Vagina (tissue), 2 donors: ENCODE results near the gene NEMF.

Experiments
- POLR2A ChIP-seq, 2 donors: fragments of 450-650 bp; IDR thresholded peaks; one replicate each; pipeline ENCODE4 v1.6.1; 2017; ENCODE audit warnings: antibody characterized with exemption in 2 of 2, mild to moderate bottlenecking in 2 of 2, moderate library complexity in 2 of 2
- POLR2AphosphoS5 ChIP-seq, 2 donors: sonication (generic); formaldehyde crosslinking; IDR thresholded peaks; one replicate each; pipeline ENCODE4 v1.9.0; 2017; ENCODE audit warnings: antibody characterized with exemption in 2 of 2, mild to moderate bottlenecking in 2 of 2, low read depth in 1 of 2; ENCODE audit not compliant: insufficient read depth in 1 of 2
- TF ChIP-seq, protein P1 (sequence below), 3 experiments: fragments of 450-650 bp in 2 of 3; fragments of 200-600 bp in 1 of 3; sonication (generic) in 1 of 3; IDR thresholded peaks; one replicate each; pipeline ENCODE4 v1.5.1; 2017 to 2019; ENCODE audit warnings: antibody characterized with exemption in 3 of 3, mild to moderate bottlenecking in 2 of 3, moderate library complexity in 2 of 3

GRCh38 chr14:49733836-49734235 lies 118.8 kb downstream of the NEMF start:
- TF ChIP-seq POLR2A (IDR thresholded peaks at IDR 0.05), result no peak
- TF ChIP-seq, protein P1, sequence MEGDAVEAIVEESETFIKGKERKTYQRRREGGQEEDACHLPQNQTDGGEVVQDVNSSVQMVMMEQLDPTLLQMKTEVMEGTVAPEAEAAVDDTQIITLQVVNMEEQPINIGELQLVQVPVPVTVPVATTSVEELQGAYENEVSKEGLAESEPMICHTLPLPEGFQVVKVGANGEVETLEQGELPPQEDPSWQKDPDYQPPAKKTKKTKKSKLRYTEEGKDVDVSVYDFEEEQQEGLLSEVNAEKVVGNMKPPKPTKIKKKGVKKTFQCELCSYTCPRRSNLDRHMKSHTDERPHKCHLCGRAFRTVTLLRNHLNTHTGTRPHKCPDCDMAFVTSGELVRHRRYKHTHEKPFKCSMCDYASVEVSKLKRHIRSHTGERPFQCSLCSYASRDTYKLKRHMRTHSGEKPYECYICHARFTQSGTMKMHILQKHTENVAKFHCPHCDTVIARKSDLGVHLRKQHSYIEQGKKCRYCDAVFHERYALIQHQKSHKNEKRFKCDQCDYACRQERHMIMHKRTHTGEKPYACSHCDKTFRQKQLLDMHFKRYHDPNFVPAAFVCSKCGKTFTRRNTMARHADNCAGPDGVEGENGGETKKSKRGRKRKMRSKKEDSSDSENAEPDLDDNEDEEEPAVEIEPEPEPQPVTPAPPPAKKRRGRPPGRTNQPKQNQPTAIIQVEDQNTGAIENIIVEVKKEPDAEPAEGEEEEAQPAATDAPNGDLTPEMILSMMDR (IDR thresholded peaks at IDR 0.05), result no peak
- TF ChIP-seq POLR2AphosphoS5 (IDR thresholded peaks at IDR 0.05; ENCODE audit: insufficient read depth in 1 of 2, low read depth in 1 of 2), result no peak
